Lower leg skin (tissue), 4 donors: Measurements from ENCODE around the gene PCYOX1L. TPM values are rescaled to one million over a fixed set of nuclear protein-coding genes. Genes with fewer than 3 reads are reported as not detected.
A peak's percentile ranks its signal among the peaks of the same experiment; 100 is the strongest.

Source experiments
- DNase-seq, 2 donors: peaks; one replicate each; pipeline ENCODE4 v3.0.0-alpha.2; 2019; ENCODE audit warnings: low spot score in 2 of 2
- H3K4me3 ChIP-seq: fragments of 200-600 bp; sonication (generic); 2 replicates; pipeline ENCODE4 v1.5.1; 2017; ENCODE audit warnings: mild to moderate bottlenecking, low read depth; ENCODE audit not compliant: poor library complexity, severe bottlenecking
- CTCF ChIP-seq, 3 donors: fragments of 450-650 bp; IDR thresholded peaks; one replicate each; pipeline ENCODE4 v1.5.1; 2016; ENCODE audit warnings: antibody characterized with exemption in 3 of 3, mild to moderate bottlenecking in 3 of 3, moderate library complexity in 2 of 3
- POLR2A ChIP-seq, 2 donors: fragments of 450-650 bp; IDR thresholded peaks; one replicate each; pipeline ENCODE4 v1.6.1; 2016 to 2017; ENCODE audit warnings: antibody characterized with exemption in 2 of 2, mild to moderate bottlenecking in 1 of 2, moderate library complexity in 1 of 2
- WGBS, 2 donors: methylation state at CpG; one replicate each; pipeline ENCODE4 v1.1.5; 2018; 5-methylcytosine and 5-hydroxymethylcytosine counted together
- intact Hi-C: fragments of 100-400 bp; cut with DNase I; formaldehyde crosslinking; loops from one replicate; pipeline ENCODE4 v1.15.0; 2023; ENCODE audit warnings: low total_unique reads
- total RNA-seq, 4 donors: library from RNA; depleted of rRNA; stranded (reverse); fragments of >200 nt; gene quantifications; one replicate each; pipeline ENCODE4 v1.1.0, GENCODE V29; 2016

The PCYOX1L gene
- total RNA-seq, 4 donors from 2014 or later: 2.7 to 5.6 (median 3.9) TPM

GRCh38 chr5:149314571-149315111 is 43.2 kb upstream of the PCYOX1L start:
- no peak for DNase-seq
- WGBS, 2 donors: 92 to 94% methylated on average over 4 of the region's 4 CpGs
- no peak overlapping the region for H3K4me3 ChIP-seq
- no peak for TF ChIP-seq POLR2A (IDR thresholded peaks at IDR 0.05)
- intact Hi-C loops: loop anchor here (5.0 kb wide), 1 partner anchor 58 kb away; no protein-coding TSS in a partner anchor

GRCh38 chr5:149315753-149316152 is 42.1 kb upstream of the PCYOX1L start:
- H3K4me3 ChIP-seq: no peak overlapping the region
- WGBS, 2 donors: 84 to 89% methylated on average over 6 of the region's 6 CpGs
- no peak for TF ChIP-seq CTCF (IDR thresholded peaks at IDR 0.05)
- intact Hi-C loops: loop anchor here (5.0 kb wide), 1 partner anchor 57 kb away; no protein-coding TSS in a partner anchor
- peak in 1 of 2 donors; percentile 86 for DNase-seq

- intact Hi-C loops: loop anchor here (5.0 kb wide), 1 partner anchor 55 kb away; no protein-coding TSS in a partner anchor
- no peak overlapping the region for H3K4me3 ChIP-seq
- WGBS, 2 donors: 88 to 89% methylated on average over 10 to 14 of the region's 14 CpGs
- TF ChIP-seq POLR2A (IDR thresholded peaks at IDR 0.05) (no peak), CTCF (IDR thresholded peaks at IDR 0.05) (no peak)
- peak in 1 of 2 donors; percentile 43 for DNase-seq
Measured at GRCh38 chr5:149317281-149318048, 40.4 kb upstream of the PCYOX1L start.

- TF ChIP-seq CTCF (IDR thresholded peaks at IDR 0.05): no peak
- TF ChIP-seq POLR2A (IDR thresholded peaks at IDR 0.05): no peak
- intact Hi-C loops: loop anchor here (5.0 kb wide), 1 partner anchor 53 kb away; no protein-coding TSS in a partner anchor
- DNase-seq: no peak
- H3K4me3 ChIP-seq: no peak overlapping the region
- WGBS, 2 donors: 95 to 96% methylated on average over 3 of the region's 3 CpGs
Measured at GRCh38 chr5:149319174-149319573, 38.7 kb upstream of the PCYOX1L start.

GRCh38 chr5:149320791-149321330 is 37.0 kb upstream of the PCYOX1L start:
- 26 to 31% methylated on average over 4 of the region's 4 CpGs for WGBS, 2 donors
- intact Hi-C loops: no loop called here
- DNase-seq: peak; percentile 77 to 95
- no peak overlapping the region for H3K4me3 ChIP-seq
- TF ChIP-seq POLR2A (IDR thresholded peaks at IDR 0.05) (no peak), CTCF (IDR thresholded peaks at IDR 0.05) (no peak)

GRCh38 chr5:149322518-149322917 is 35.3 kb upstream of the PCYOX1L start:
- no peak for TF ChIP-seq POLR2A (IDR thresholded peaks at IDR 0.05)
- TF ChIP-seq CTCF (IDR thresholded peaks at IDR 0.05): no peak
- DNase-seq: no peak
- H3K4me3 ChIP-seq: no peak overlapping the region
- WGBS, 2 donors: 84 to 85% methylated on average over 12 of the region's 12 CpGs
- intact Hi-C loops: no loop called here
